ENCODE data around the gene RAB42. TPM values are rescaled to one million over a fixed set of nuclear protein-coding genes. Genes with fewer than 3 reads are reported as not detected.
A peak's percentile ranks its signal among the peaks of the same experiment; 100 is the strongest.

RAB42 gene
- total and polyA plus RNA-seq, 9 of the 15 experiments (the other 6 are each of a cell fraction or from before 2014, with no cell fraction given): 0.07 to 0.14 (median 0.12) TPM; not detected in 6

DNA sequence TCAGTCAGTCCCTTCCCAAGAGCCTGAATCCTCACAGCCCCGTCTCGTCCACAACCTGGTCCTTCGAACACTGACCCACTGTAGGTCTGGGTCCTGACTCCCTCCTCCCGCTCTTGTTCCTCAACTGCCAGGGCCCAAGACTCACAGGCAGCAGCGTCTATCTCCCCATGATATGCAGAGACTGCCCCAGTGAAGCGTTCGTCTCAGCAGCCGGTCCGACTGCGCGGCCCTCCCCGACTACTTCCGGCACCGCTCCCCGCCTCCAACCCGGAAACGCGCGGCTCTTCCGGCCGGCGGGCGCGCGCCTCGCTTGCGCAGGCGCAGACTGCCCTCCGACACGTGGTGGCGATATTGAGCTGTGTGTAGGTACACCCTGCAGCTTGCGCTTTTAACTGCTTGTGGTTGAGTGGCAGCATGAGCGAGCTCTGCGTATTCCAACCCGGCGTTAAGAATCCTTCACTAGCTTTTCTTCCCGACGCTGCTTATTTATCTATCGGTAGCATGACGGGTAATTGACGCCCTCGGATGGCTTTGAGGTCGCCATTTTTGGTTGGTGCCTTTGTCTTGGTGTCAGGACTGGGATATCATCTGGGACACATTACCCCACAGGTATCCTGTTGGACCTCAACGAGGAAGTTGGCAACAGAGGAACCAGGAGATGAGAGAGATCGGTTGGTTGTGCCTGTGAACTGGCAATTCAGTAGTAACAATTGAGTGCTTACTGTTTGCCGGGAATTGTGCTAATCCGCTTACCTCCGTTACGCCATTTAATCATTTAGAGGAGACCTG, 51.0 kb downstream of the RAB42 start, which contains the start of gene TAF12 (continued):
- TF ChIP-seq ZNF589 (CRISPR knock-in tag; IDR thresholded peaks at IDR 0.05; ENCODE audit: low read depth) (peak; percentile 83; the same call in 1 of the 2 replicates), MIER1 (IDR thresholded peaks at IDR 0.05; ENCODE audit: low read depth) (no peak; the same call in 1 of the 2 replicates), NCOR1 (IDR thresholded peaks at IDR 0.05) (peak; percentile 72), KHSRP (IDR thresholded peaks at IDR 0.05) (no peak), ZNF696 (CRISPR knock-in tag; conservative IDR thresholded peaks at IDR 0.05) (no peak), ZBTB1 (CRISPR knock-in tag; IDR thresholded peaks at IDR 0.05; ENCODE audit: borderline replicate concordance, low read depth) (peak; percentile 83; the same call in 1 of the 2 replicates), HLTF (IDR thresholded peaks at IDR 0.05) (no peak), KDM5B (IDR thresholded peaks at IDR 0.05; ENCODE audit: insufficient replicate concordance, low read depth, low read length) (peak; percentile 100), NFATC3 (IDR thresholded peaks at IDR 0.05) (no peak), ZNF766 (CRISPR knock-in tag; conservative IDR thresholded peaks at IDR 0.05) (peak; percentile 80), KAT7 (CRISPR knock-in tag; IDR thresholded peaks at IDR 0.05; ENCODE audit: borderline replicate concordance) (peak; percentile 99)
- TF ChIP-seq, protein P1, sequence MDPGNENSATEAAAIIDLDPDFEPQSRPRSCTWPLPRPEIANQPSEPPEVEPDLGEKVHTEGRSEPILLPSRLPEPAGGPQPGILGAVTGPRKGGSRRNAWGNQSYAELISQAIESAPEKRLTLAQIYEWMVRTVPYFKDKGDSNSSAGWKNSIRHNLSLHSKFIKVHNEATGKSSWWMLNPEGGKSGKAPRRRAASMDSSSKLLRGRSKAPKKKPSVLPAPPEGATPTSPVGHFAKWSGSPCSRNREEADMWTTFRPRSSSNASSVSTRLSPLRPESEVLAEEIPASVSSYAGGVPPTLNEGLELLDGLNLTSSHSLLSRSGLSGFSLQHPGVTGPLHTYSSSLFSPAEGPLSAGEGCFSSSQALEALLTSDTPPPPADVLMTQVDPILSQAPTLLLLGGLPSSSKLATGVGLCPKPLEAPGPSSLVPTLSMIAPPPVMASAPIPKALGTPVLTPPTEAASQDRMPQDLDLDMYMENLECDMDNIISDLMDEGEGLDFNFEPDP (CRISPR knock-in tag; IDR thresholded peaks at IDR 0.05): no peak
- TF ChIP-seq, protein P2, sequence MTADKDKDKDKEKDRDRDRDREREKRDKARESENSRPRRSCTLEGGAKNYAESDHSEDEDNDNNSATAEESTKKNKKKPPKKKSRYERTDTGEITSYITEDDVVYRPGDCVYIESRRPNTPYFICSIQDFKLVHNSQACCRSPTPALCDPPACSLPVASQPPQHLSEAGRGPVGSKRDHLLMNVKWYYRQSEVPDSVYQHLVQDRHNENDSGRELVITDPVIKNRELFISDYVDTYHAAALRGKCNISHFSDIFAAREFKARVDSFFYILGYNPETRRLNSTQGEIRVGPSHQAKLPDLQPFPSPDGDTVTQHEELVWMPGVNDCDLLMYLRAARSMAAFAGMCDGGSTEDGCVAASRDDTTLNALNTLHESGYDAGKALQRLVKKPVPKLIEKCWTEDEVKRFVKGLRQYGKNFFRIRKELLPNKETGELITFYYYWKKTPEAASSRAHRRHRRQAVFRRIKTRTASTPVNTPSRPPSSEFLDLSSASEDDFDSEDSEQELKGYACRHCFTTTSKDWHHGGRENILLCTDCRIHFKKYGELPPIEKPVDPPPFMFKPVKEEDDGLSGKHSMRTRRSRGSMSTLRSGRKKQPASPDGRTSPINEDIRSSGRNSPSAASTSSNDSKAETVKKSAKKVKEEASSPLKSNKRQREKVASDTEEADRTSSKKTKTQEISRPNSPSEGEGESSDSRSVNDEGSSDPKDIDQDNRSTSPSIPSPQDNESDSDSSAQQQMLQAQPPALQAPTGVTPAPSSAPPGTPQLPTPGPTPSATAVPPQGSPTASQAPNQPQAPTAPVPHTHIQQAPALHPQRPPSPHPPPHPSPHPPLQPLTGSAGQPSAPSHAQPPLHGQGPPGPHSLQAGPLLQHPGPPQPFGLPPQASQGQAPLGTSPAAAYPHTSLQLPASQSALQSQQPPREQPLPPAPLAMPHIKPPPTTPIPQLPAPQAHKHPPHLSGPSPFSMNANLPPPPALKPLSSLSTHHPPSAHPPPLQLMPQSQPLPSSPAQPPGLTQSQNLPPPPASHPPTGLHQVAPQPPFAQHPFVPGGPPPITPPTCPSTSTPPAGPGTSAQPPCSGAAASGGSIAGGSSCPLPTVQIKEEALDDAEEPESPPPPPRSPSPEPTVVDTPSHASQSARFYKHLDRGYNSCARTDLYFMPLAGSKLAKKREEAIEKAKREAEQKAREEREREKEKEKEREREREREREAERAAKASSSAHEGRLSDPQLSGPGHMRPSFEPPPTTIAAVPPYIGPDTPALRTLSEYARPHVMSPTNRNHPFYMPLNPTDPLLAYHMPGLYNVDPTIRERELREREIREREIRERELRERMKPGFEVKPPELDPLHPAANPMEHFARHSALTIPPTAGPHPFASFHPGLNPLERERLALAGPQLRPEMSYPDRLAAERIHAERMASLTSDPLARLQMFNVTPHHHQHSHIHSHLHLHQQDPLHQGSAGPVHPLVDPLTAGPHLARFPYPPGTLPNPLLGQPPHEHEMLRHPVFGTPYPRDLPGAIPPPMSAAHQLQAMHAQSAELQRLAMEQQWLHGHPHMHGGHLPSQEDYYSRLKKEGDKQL (CRISPR knock-in tag; IDR thresholded peaks at IDR 0.05; ENCODE audit: borderline replicate concordance): no peak
- TF ChIP-seq, protein P3, sequence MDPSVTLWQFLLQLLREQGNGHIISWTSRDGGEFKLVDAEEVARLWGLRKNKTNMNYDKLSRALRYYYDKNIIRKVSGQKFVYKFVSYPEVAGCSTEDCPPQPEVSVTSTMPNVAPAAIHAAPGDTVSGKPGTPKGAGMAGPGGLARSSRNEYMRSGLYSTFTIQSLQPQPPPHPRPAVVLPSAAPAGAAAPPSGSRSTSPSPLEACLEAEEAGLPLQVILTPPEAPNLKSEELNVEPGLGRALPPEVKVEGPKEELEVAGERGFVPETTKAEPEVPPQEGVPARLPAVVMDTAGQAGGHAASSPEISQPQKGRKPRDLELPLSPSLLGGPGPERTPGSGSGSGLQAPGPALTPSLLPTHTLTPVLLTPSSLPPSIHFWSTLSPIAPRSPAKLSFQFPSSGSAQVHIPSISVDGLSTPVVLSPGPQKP (CRISPR knock-in tag; IDR thresholded peaks at IDR 0.05): no peak
- TF ChIP-seq, protein P4, sequence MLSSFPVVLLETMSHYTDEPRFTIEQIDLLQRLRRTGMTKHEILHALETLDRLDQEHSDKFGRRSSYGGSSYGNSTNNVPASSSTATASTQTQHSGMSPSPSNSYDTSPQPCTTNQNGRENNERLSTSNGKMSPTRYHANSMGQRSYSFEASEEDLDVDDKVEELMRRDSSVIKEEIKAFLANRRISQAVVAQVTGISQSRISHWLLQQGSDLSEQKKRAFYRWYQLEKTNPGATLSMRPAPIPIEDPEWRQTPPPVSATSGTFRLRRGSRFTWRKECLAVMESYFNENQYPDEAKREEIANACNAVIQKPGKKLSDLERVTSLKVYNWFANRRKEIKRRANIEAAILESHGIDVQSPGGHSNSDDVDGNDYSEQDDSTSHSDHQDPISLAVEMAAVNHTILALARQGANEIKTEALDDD (IDR thresholded peaks at IDR 0.05): peak; percentile 48; the same call in 1 of the 2 replicates
- TF ChIP-seq, protein P5, sequence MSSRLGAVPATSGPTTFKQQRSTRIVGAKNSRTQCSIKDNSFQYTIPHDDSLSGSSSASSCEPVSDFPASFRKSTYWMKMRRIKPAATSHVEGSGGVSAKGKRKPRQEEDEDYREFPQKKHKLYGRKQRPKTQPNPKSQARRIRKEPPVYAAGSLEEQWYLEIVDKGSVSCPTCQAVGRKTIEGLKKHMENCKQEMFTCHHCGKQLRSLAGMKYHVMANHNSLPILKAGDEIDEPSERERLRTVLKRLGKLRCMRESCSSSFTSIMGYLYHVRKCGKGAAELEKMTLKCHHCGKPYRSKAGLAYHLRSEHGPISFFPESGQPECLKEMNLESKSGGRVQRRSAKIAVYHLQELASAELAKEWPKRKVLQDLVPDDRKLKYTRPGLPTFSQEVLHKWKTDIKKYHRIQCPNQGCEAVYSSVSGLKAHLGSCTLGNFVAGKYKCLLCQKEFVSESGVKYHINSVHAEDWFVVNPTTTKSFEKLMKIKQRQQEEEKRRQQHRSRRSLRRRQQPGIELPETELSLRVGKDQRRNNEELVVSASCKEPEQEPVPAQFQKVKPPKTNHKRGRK (tag; IDR thresholded peaks at IDR 0.05): no peak
